HepG2 (cell line): Measurements from ENCODE around the gene PLCB1. TPM values are rescaled to one million over a fixed set of nuclear protein-coding genes. Genes with fewer than 3 reads are reported as not detected.

Experiments used
- ATAC-seq: fragments of 200-7000 bp; cut with Tn5 transposase; 3 replicates; pipeline ENCODE4 v1.9.1; 2020; ENCODE audit warnings: mild to moderate bottlenecking, moderate library complexity
- BruUV-seq: library from RNA; stranded (reverse); fragments of 400-500 nt; replicated peaks from 2 replicates; lab custom pipeline; 2021; lab: Mats Ljungman, UMichigan
- CTCF ChIA-PET: fragments of 300-600 bp; formaldehyde crosslinking; extraction: SDS; loops from one replicate; lab custom pipeline; 2021; ENCODE audit warnings: low total read pairs, inconsistent platforms, low intra/inter-chr PET ratio; lab: Yijun Ruan, JAX
- POLR2A ChIA-PET: fragments of 350-600 bp; sonication (Branson Sonifier 250); formaldehyde crosslinking; loops from one replicate; lab custom pipeline; 2020; ENCODE audit warnings: antibody characterized with exemption, inconsistent platforms; lab: Yijun Ruan, JAX
- DNase-seq: peaks from one replicate; pipeline ENCODE4 v3.0.0-alpha.2; 2015; ENCODE audit warnings: low spot score
- FAIRE-seq: peaks from 3 replicates; lab custom pipeline; 2011; peaks lifted over from hg19 to GRCh38; lab: Jason Lieb, UNC
- H2AFZ ChIP-seq: one replicate; pipeline ENCODE4 v1.6.1; 2011; ENCODE audit warnings: low read length, inconsistent platforms
- H3K27ac ChIP-seq: fragments of 300-600 bp; 3 replicates; pipeline ENCODE4 v1.8.0; 2011; ENCODE audit warnings: mixed run types, mild to moderate bottlenecking, mixed read lengths, low read length, inconsistent platforms; ENCODE audit not compliant: insufficient read depth; ENCODE audit errors: extremely low read length
- H3K27me3 ChIP-seq, 2 experiments: fragments of 200-600 bp in 1 of 2; 2 replicates in 1 of 2; 3 replicates in 1 of 2; pipeline versions ENCODE4 v1.6.0 to v1.8.0; 2011; ENCODE audit warnings: low read length in 2 of 2, mild to moderate bottlenecking in 2 of 2, moderate library complexity in 2 of 2, inconsistent platforms in 1 of 2; ENCODE audit not compliant: insufficient read depth in 2 of 2, control insufficient read depth in 1 of 2
- H3K36me3 ChIP-seq, 2 experiments: fragments of 200-600 bp in 1 of 2; replicated peaks in 1 of 2; 2 replicates in 1 of 2; 3 replicates in 1 of 2; pipeline versions ENCODE4 v1.5.1 to v1.8.0; 2011; ENCODE audit warnings: low read length in 2 of 2, inconsistent platforms in 1 of 2; ENCODE audit not compliant: insufficient read depth in 2 of 2, control insufficient read depth in 1 of 2
- H3K4me1 ChIP-seq: 2 replicates; pipeline ENCODE4 v1.5.1; 2012; ENCODE audit warnings: low read length, inconsistent platforms; ENCODE audit not compliant: insufficient read depth
- H3K4me2 ChIP-seq: 2 replicates; pipeline ENCODE4 v1.6.0; 2011; ENCODE audit warnings: low read depth, low read length, inconsistent platforms
- H3K4me3 ChIP-seq, 3 experiments: fragments of 200-600 bp in 1 of 3; sonication (generic), shearing (Covaris generic) in 1 of 3; replicated peaks in 1 of 3; 2 replicates each; pipeline ENCODE4 v1.5.1; 2011 to 2016; ENCODE audit warnings: low read length in 3 of 3, inconsistent platforms in 2 of 3, low read depth in 2 of 3, mild to moderate bottlenecking in 2 of 3, control low read depth in 1 of 3, mixed read lengths in 1 of 3; ENCODE audit not compliant: insufficient read depth in 1 of 3
- H3K79me2 ChIP-seq: one replicate; pipeline ENCODE4 v1.6.1; 2011; ENCODE audit warnings: low read length, inconsistent platforms; ENCODE audit not compliant: insufficient read depth
- H3K9ac ChIP-seq: 2 replicates; pipeline ENCODE4 v1.6.0; 2011; ENCODE audit warnings: mild to moderate bottlenecking, low read depth, low read length, inconsistent platforms; ENCODE audit not compliant: insufficient read depth
- H3K9me3 ChIP-seq: 2 replicates; pipeline ENCODE4 v1.5.1; 2012; ENCODE audit warnings: mild to moderate bottlenecking, low read length
- H4K20me1 ChIP-seq: 2 replicates; pipeline ENCODE4 v1.6.0; 2011; ENCODE audit warnings: inconsistent platforms, mild to moderate bottlenecking, low read length, moderate library complexity; ENCODE audit not compliant: insufficient read depth
- CBFB ChIP-seq: sonication (generic); formaldehyde crosslinking; IDR thresholded peaks from 2 replicates; pipeline ENCODE4 v1.4.0; 2020; ENCODE audit warnings: missing genetic modification reagents
- DDIT3 ChIP-seq: sonication (generic); formaldehyde crosslinking; IDR thresholded peaks from 2 replicates; pipeline ENCODE4 v1.4.0; 2020; ENCODE audit warnings: mild to moderate bottlenecking, missing genetic modification reagents
- EP300 ChIP-seq, 3 experiments: sonication (generic) in 1 of 3; formaldehyde crosslinking in 1 of 3; IDR thresholded peaks; 2 replicates each; pipeline versions ENCODE4 v1.5.1 to v1.6.1; 2011 to 2020; ENCODE audit warnings: low read depth in 2 of 3, low read length in 2 of 3, borderline replicate concordance in 1 of 3, improper control_type of control experiment in 1 of 3, mild to moderate bottlenecking in 1 of 3, missing genetic modification reagents in 1 of 3, moderate library complexity in 1 of 3
- FOXA1 ChIP-seq, 2 experiments: fragments of 450-650 bp in 1 of 2; sonication (generic) in 1 of 2; formaldehyde crosslinking in 1 of 2; IDR thresholded peaks; 2 replicates each; pipeline versions ENCODE4 v1.4.0 to v1.6.1; 2016 to 2020; ENCODE audit warnings: missing genetic modification reagents in 1 of 2
- FOXK1 ChIP-seq: sonication (generic); formaldehyde crosslinking; IDR thresholded peaks from 2 replicates; pipeline ENCODE4 v1.4.0; 2020; ENCODE audit warnings: low read depth, missing genetic modification reagents, borderline replicate concordance
- FOXO1 ChIP-seq: sonication (generic); formaldehyde crosslinking; IDR thresholded peaks from 2 replicates; pipeline ENCODE4 v1.4.0; 2020; ENCODE audit warnings: missing genetic modification reagents
- HHEX ChIP-seq: IDR thresholded peaks from 2 replicates; pipeline ENCODE4 v1.6.1; 2016; ENCODE audit warnings: control low read depth
- HMG20A ChIP-seq: IDR thresholded peaks from 2 replicates; pipeline ENCODE4 v1.6.1; 2016; ENCODE audit warnings: borderline replicate concordance
- ISL2 ChIP-seq: sonication (generic); formaldehyde crosslinking; IDR thresholded peaks from 2 replicates; pipeline ENCODE4 v1.5.0; 2020; ENCODE audit warnings: missing genetic modification reagents
- MXI1 ChIP-seq: IDR thresholded peaks from 3 replicates; pipeline ENCODE4 v1.6.1; 2012; ENCODE audit warnings: low read depth, low read length, inconsistent platforms, borderline replicate concordance
- NFYC ChIP-seq: IDR thresholded peaks from 2 replicates; pipeline ENCODE4 v1.6.1; 2016; ENCODE audit warnings: missing genetic modification reagents, missing compliant biosample characterization
- PHB2 ChIP-seq: fragments of 450-650 bp; IDR thresholded peaks from 2 replicates; pipeline ENCODE4 v1.6.1; 2018; ENCODE audit not compliant: partially characterized antibody
- SALL1 ChIP-seq: sonication (generic); formaldehyde crosslinking; IDR thresholded peaks from 2 replicates; pipeline ENCODE4 v1.8.0; 2022; ENCODE audit warnings: mild to moderate bottlenecking, missing genetic modification reagents
- TARDBP ChIP-seq: sonication (generic); formaldehyde crosslinking; IDR thresholded peaks from 2 replicates; pipeline ENCODE4 v1.8.0; 2022; ENCODE audit warnings: mild to moderate bottlenecking, missing genetic modification reagents
- ZFP90 ChIP-seq: sonication (generic); formaldehyde crosslinking; IDR thresholded peaks from 2 replicates; pipeline ENCODE4 v1.8.0; 2022; ENCODE audit warnings: missing genetic modification reagents, mild to moderate bottlenecking, inconsistent platforms, borderline replicate concordance
- ZNF225 ChIP-seq: sonication (generic); formaldehyde crosslinking; IDR thresholded peaks from 2 replicates; pipeline ENCODE4 v1.4.0; 2020; ENCODE audit warnings: mild to moderate bottlenecking, missing genetic modification reagents
- ZNF3 ChIP-seq: IDR thresholded peaks from 2 replicates; pipeline ENCODE4 v1.7.0; 2017; ENCODE audit warnings: inconsistent platforms
- ZNF556 ChIP-seq: sonication (generic); formaldehyde crosslinking; IDR thresholded peaks from 2 replicates; pipeline ENCODE4 v1.4.0; 2020; ENCODE audit warnings: mild to moderate bottlenecking, missing genetic modification reagents, borderline replicate concordance
- WGBS: methylation state at CpG from one replicate; pipeline ENCODE4 v1.1.6; 2017; ENCODE audit warnings: low lambda C conversion rate; 5-methylcytosine and 5-hydroxymethylcytosine counted together
- in situ Hi-C: cut with HindIII; loops from 2 replicates; pipeline ENCODE4 v1.10.0; 2017; ENCODE audit warnings: low pct_unique_long_range_greater_than_20kb; ENCODE audit not compliant: extremely low pct_ligation_motif_present
- intact Hi-C: fragments of 100-400 bp; cut with micrococcal nuclease; formaldehyde crosslinking; loops from one replicate; pipeline ENCODE4 v1.10.0; 2022; ENCODE audit not compliant: unreplicated experiment
- polyA plus RNA-seq, 8 experiments: library from polyadenylated mRNA; depleted of rRNA in 3 of 8; stranded (reverse) in 7 of 8; unstranded in 1 of 8; fragments of >200 nt; fragmentation: Illumina TruSeq in 4 of 8; extraction: Trizol in 4 of 8; gene quantifications; 2 replicates each; pipeline versions ENCODE4 v1.2.1 to v1.2.3, GENCODE V29; 2011 to 2016; ENCODE audit warnings: low read depth in 4 of 8, missing spikeins in 1 of 8, mixed read lengths in 1 of 8; ENCODE audit not compliant: insufficient read depth in 1 of 8
- total RNA-seq, 5 experiments: library from RNA; depleted of rRNA; stranded (reverse); fragments of >200 nt; fragmentation: Illumina TruSeq; extraction: Trizol; gene quantifications; 2 replicates each; pipeline ENCODE4 v1.2.3, GENCODE V29; 2016; ENCODE audit warnings: low read depth in 1 of 5

PLCB1 gene
- total and polyA plus RNA-seq, 2 of the 13 experiments (the other 11 are each of a cell fraction or from before 2014, with no cell fraction given): 42.4 to 55.9 TPM

GRCh38 chr20:8129211-8129976 lies 2.7 kb upstream of the PLCB1 start:
- BruUV-seq: no TSS peak
- no peak for TF ChIP-seq ZNF556 (CRISPR knock-in tag)
- no peak for TF ChIP-seq DDIT3 (CRISPR knock-in tag)
- TF ChIP-seq FOXO1 (CRISPR knock-in tag): peak; percentile 68; the same call in 1 of the 2 replicates
- TF ChIP-seq MXI1: no peak
- no peak for TF ChIP-seq FOXA1 (IDR thresholded peaks at IDR 0.05)
- peak; percentile 75 for TF ChIP-seq FOXA1 (CRISPR knock-in tag; IDR thresholded peaks at IDR 0.05)
- no peak for TF ChIP-seq CBFB (CRISPR knock-in tag)
- peak in 1 of 2 experiments; percentile 80; a peak in 2 of 4 replicates for TF ChIP-seq EP300 (IDR thresholded peaks at IDR 0.05; ENCODE audit: low read depth in 2 of 2, low read length in 2 of 2)
- TF ChIP-seq EP300 (CRISPR knock-in tag; IDR thresholded peaks at IDR 0.05; ENCODE audit: borderline replicate concordance): peak; percentile 69; the same call in 1 of the 2 replicates
- TF ChIP-seq FOXK1 (CRISPR knock-in tag): peak; percentile 76; the same call in 1 of the 2 replicates
- peak; percentile 11; the same call in 1 of the 2 replicates for TF ChIP-seq SALL1
- peak; percentile 71 for TF ChIP-seq NFYC (CRISPR knock-in tag)
- peak; percentile 80; the same call in 1 of the 2 replicates for TF ChIP-seq HMG20A (CRISPR knock-in tag)
- no peak for TF ChIP-seq ZNF225 (CRISPR knock-in tag)
- no peak for TF ChIP-seq ZNF3 (CRISPR knock-in tag)
- no peak for TF ChIP-seq HHEX (CRISPR knock-in tag)
- TF ChIP-seq PHB2: no peak
- TF ChIP-seq ZFP90 (CRISPR knock-in tag): no peak
- peak; percentile 27; the same call in 1 of the 2 replicates for TF ChIP-seq ISL2 (CRISPR knock-in tag)
- TF ChIP-seq TARDBP (CRISPR knock-in tag): peak; percentile 5; the same call in 1 of the 2 replicates

More at GRCh38 chr20:8129211-8129976, 2.7 kb upstream of the PLCB1 start:
- ATAC-seq (no peak), FAIRE-seq (no peak), DNase-seq (peak; percentile 86)
- in situ Hi-C loops: no loop called here
- WGBS: 70% methylated on average over 6 of the region's 6 CpGs
- H3K9ac ChIP-seq: no peak overlapping the region
- H3K27ac ChIP-seq: no peak overlapping the region
- H3K9me3 ChIP-seq: no peaks in the 10 kb centered on the region
- H4K20me1 ChIP-seq: no peaks in the 10 kb centered on the region
- no peaks in the 10 kb centered on the region; a peak in 1 of 5 replicates for H3K27me3 ChIP-seq
- intact Hi-C loops: no loop called here
- H3K4me1 ChIP-seq: peaks cover 80% of the 10 kb centered on the region
- no peak overlapping the region for H2AFZ ChIP-seq
- H3K79me2 ChIP-seq: peaks cover 32% of the 10 kb centered on the region
- H3K4me3 ChIP-seq: no peak overlapping the region
- no peaks in the 10 kb centered on the region for H3K36me3 ChIP-seq
- CTCF ChIA-PET: interaction anchor here (3.9 kb wide), 1 partner anchor 260 kb away, joined by 27 read pairs; no protein-coding TSS in a partner anchor
- H3K4me2 ChIP-seq: 0 out of 2 replicates have a peak overlapping the region, but pooled peaks have one; percentile 3
- POLR2A ChIA-PET: interaction anchor here (1.2 to 2.6 kb wide), 3 partner anchors 14 to 27 kb away, joined by 4 to 24 read pairs (median 4); no protein-coding TSS in a partner anchor
